ENCODE data around the gene CKLF.
"Not testable (repeated sequence)": the region's sequence is repeated elsewhere in the genome, so short reads cannot be mapped to it uniquely, and the experiment has no call there.

Gene CKLF

GRCh38 chr16:66544016-66544757, 8.2 kb upstream of the CKLF start:
- DNase-seq: no peak

GRCh38 chr16:66547101-66547989, 5.0 kb upstream of the CKLF start:
- no peak for DNase-seq

GRCh38 chr16:66548068-66548467, 4.3 kb upstream of the CKLF start:
- DNase-seq: no peak

- no peak for DNase-seq
These were observed 3.5 kb upstream of the CKLF start for GRCh38 chr16:66548868-66549267.

- peak; percentile 73 for DNase-seq
These were observed 2.9 kb upstream of the CKLF start, which contains the start of gene TK2 for GRCh38 chr16:66549284-66550131. Gene TK2 (minus strand): TSS chr16:66550122. CDS start chr16:66550061, 61 bp downstream.

- peak; percentile 53 for DNase-seq
These were observed 1.0 kb upstream of the CKLF start for GRCh38 chr16:66551348-66551759.

- peak; percentile 10 for DNase-seq
These were observed 539 bp upstream of the CKLF start for GRCh38 chr16:66551788-66552285.

GRCh38 chr16:66553223-66553622, 847 bp downstream of the CKLF start:
- DNase-seq: no peak

GRCh38 chr16:66554021-66554420, 1.6 kb downstream of the CKLF start:
- no peak for DNase-seq

- DNase-seq: no peak
These were observed 2.1 kb downstream of the CKLF start for GRCh38 chr16:66554495-66554894.

GRCh38 chr16:66560107-66560506, 7.7 kb downstream of the CKLF start:
- DNase-seq: no peak

GRCh38 chr16:66561381-66562080, 9.2 kb downstream of the CKLF start:
- DNase-seq: no peak

- DNase-seq: no peak
These were observed 10.0 kb downstream of the CKLF start for GRCh38 chr16:66562409-66562808.

GRCh38 chr16:66562986-66563385, 10.6 kb downstream of the CKLF start:
- DNase-seq: no peak

- DNase-seq: no peak
These were observed 11.4 kb downstream of the CKLF start for GRCh38 chr16:66563574-66564334.

- DNase-seq: no peak
These were observed 13.9 kb downstream of the CKLF start, which contains the start of gene CMTM1 for GRCh38 chr16:66566051-66566901. Gene CMTM1 (plus strand): TSS chr16:66566439. CDS start chr16:66566514, 75 bp downstream.

- DNase-seq: not testable (repeated sequence)
These were observed 14.9 kb downstream of the CKLF start for GRCh38 chr16:66567270-66567669.

- no peak for DNase-seq
These were observed 16.0 kb downstream of the CKLF start for GRCh38 chr16:66568355-66568754.

GRCh38 chr16:66569131-66569530, 16.8 kb downstream of the CKLF start:
- no peak for DNase-seq

- DNase-seq: no peak
These were observed 17.5 kb downstream of the CKLF start for GRCh38 chr16:66569827-66570405.

All from stimulated activated CD4-positive, alpha-beta T cell treated with anti-CD3 and anti-CD28 coated beads, Interleukin-4, amount 100 ng/mL, for 1 hour (primary cell).